Trophoblast cell (in vitro differentiated cells and primary cell): ENCODE results near the gene VPS33B.
A peak's percentile ranks its signal among the peaks of the same experiment; 100 is the strongest.

ENCODE experiments used
- DNase-seq, 2 donors: peaks; one replicate each; pipeline ENCODE4 v3.0.0-alpha.2; 2016
- H2AFZ ChIP-seq: 2 replicates; pipeline ENCODE4 v1.6.1; 2013; ENCODE audit warnings: low read length, moderate library complexity, mild to moderate bottlenecking; ENCODE audit not compliant: insufficient read depth, poor library complexity
- H2AK5ac ChIP-seq: 2 replicates; pipeline ENCODE4 v1.6.1; 2013; ENCODE audit warnings: mild to moderate bottlenecking, low read length
- H2BK120ac ChIP-seq: 2 replicates; pipeline ENCODE4 v1.6.1; 2013; ENCODE audit warnings: low read length, mild to moderate bottlenecking, moderate library complexity; ENCODE audit not compliant: insufficient read depth, poor library complexity
- H2BK12ac ChIP-seq: 2 replicates; pipeline ENCODE4 v1.6.1; 2013; ENCODE audit warnings: mild to moderate bottlenecking, low read length, moderate library complexity
- H2BK5ac ChIP-seq: 2 replicates; pipeline ENCODE4 v1.6.1; 2013; ENCODE audit warnings: low read length, low read depth, moderate library complexity, mild to moderate bottlenecking; ENCODE audit not compliant: poor library complexity
- H3K14ac ChIP-seq: 2 replicates; pipeline ENCODE4 v1.6.1; 2013; ENCODE audit warnings: mild to moderate bottlenecking, low read length
- H3K18ac ChIP-seq: 2 replicates; pipeline ENCODE4 v1.6.1; 2013; ENCODE audit warnings: mild to moderate bottlenecking, low read length
- H3K23ac ChIP-seq: 2 replicates; pipeline ENCODE4 v1.6.1; 2013; ENCODE audit warnings: low read length
- H3K27ac ChIP-seq: 2 replicates; pipeline ENCODE4 v1.5.1; 2013; ENCODE audit warnings: low read depth, mild to moderate bottlenecking, inconsistent platforms, low read length, moderate library complexity
- H3K27me3 ChIP-seq: 2 replicates; pipeline ENCODE4 v1.6.1; 2013; ENCODE audit warnings: inconsistent platforms, mild to moderate bottlenecking, low read length, moderate library complexity; ENCODE audit not compliant: insufficient read depth
- H3K36me3 ChIP-seq, 2 experiments: 1 replicate in 1 of 2; 2 replicates in 1 of 2; pipeline ENCODE4 v1.6.1; 2013; ENCODE audit warnings: low read length in 2 of 2, mild to moderate bottlenecking in 2 of 2, moderate library complexity in 1 of 2; ENCODE audit not compliant: insufficient read depth in 2 of 2, control insufficient read depth in 1 of 2
- H3K4ac ChIP-seq: 2 replicates; pipeline ENCODE4 v1.6.1; 2013; ENCODE audit warnings: low read depth, mild to moderate bottlenecking, low read length, moderate library complexity
- H3K4me1 ChIP-seq, 2 experiments: 1 replicate in 1 of 2; 2 replicates in 1 of 2; pipeline ENCODE4 v1.6.1; 2013; ENCODE audit warnings: low read length in 2 of 2, mild to moderate bottlenecking in 2 of 2, moderate library complexity in 1 of 2; ENCODE audit not compliant: insufficient read depth in 2 of 2, control insufficient read depth in 1 of 2
- H3K4me2 ChIP-seq: 2 replicates; pipeline ENCODE4 v1.6.1; 2013; ENCODE audit warnings: inconsistent platforms, mild to moderate bottlenecking, low read length, moderate library complexity
- H3K4me3 ChIP-seq: 2 replicates; pipeline ENCODE4 v1.5.1; 2013; ENCODE audit warnings: mild to moderate bottlenecking, low read depth, low read length, inconsistent platforms
- H3K79me1 ChIP-seq: one replicate; pipeline ENCODE4 v1.6.1; 2013; ENCODE audit warnings: low read length
- H3K79me2 ChIP-seq: 2 replicates; pipeline ENCODE4 v1.6.1; 2013; ENCODE audit warnings: low read length, mild to moderate bottlenecking; ENCODE audit not compliant: control insufficient read depth, insufficient read depth, poor library complexity
- H3K9ac ChIP-seq: 2 replicates; pipeline ENCODE4 v1.6.1; 2013; ENCODE audit warnings: mild to moderate bottlenecking, low read length
- H3K9me3 ChIP-seq: 2 replicates; pipeline ENCODE4 v1.6.1; 2013; ENCODE audit warnings: low read depth, mild to moderate bottlenecking, control low read depth, inconsistent platforms, low read length; ENCODE audit not compliant: insufficient read depth
- H4K12ac ChIP-seq: 2 replicates; pipeline ENCODE4 v1.6.1; 2013; ENCODE audit warnings: low read depth, mild to moderate bottlenecking, low read length, moderate library complexity
- H4K8ac ChIP-seq: 2 replicates; pipeline ENCODE4 v1.6.1; 2013; ENCODE audit warnings: low read depth, mild to moderate bottlenecking, low read length, moderate library complexity
- H4K91ac ChIP-seq: one replicate; pipeline ENCODE4 v1.6.1; 2013; ENCODE audit warnings: low read depth, mild to moderate bottlenecking, low read length, moderate library complexity
- WGBS: extraction: QIAGEN DNeasy Blood & Tissue Kit; methylation state at CpG from one replicate; pipeline ENCODE4 v1.1.7; 2013; ENCODE audit warnings: missing lambda C conversion rate; ENCODE audit not compliant: insufficient read length, insufficient coverage; ENCODE audit errors: extremely low coverage; 5-methylcytosine and 5-hydroxymethylcytosine counted together

Gene VPS33B

DNA sequence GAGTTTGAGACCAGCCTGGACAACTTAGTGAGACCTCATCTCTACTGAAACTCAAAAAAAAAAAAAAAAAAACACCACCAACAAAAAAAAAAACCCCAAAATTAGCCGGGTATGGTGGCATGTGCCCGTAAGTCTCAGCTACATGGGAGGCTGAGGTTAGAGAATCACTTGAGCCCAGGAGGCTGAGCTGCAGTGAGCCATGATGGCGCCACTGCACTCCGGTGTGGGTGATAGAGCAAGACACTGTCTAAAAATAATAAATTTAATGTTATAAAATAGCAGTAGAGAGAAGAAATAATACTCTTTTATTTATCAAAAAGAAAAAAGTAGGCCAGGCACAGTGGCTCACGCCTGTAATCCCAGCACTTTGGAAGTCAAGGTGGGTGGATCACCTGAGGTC lies 50.3 kb downstream of the VPS33B start:
- no peak overlapping the region for H4K12ac ChIP-seq
- H3K4me3 ChIP-seq: no peak overlapping the region
- H4K91ac ChIP-seq: no peak overlapping the region
- H3K79me2 ChIP-seq: no peaks in the 10 kb centered on the region
- H3K14ac ChIP-seq: no peak overlapping the region
- no peak overlapping the region for H3K18ac ChIP-seq
- WGBS: no CpG with 5 or more reads among the region's 5 CpGs
- no peak overlapping the region for H2BK5ac ChIP-seq
- no peak overlapping the region for H3K4ac ChIP-seq
- H3K36me3 ChIP-seq: peaks cover 43 to 77% of the 10 kb centered on the region in 2 experiments
- H3K4me1 ChIP-seq: no peaks in the 10 kb centered on the region
- no peaks in the 10 kb centered on the region for H3K79me1 ChIP-seq
- DNase-seq: no peak
- H3K23ac ChIP-seq: no peak overlapping the region
- no peak overlapping the region for H3K9ac ChIP-seq
- no peak overlapping the region for H2AK5ac ChIP-seq
- H3K9me3 ChIP-seq: peaks cover 1% of the 10 kb centered on the region
- no peak overlapping the region for H2BK12ac ChIP-seq
- H4K8ac ChIP-seq: no peak overlapping the region
- H3K27ac ChIP-seq: no peak overlapping the region
- H3K4me2 ChIP-seq: no peak overlapping the region
- H2BK120ac ChIP-seq: no peak overlapping the region
- no peak overlapping the region for H2AFZ ChIP-seq
- H3K27me3 ChIP-seq: no peaks in the 10 kb centered on the region

DNA sequence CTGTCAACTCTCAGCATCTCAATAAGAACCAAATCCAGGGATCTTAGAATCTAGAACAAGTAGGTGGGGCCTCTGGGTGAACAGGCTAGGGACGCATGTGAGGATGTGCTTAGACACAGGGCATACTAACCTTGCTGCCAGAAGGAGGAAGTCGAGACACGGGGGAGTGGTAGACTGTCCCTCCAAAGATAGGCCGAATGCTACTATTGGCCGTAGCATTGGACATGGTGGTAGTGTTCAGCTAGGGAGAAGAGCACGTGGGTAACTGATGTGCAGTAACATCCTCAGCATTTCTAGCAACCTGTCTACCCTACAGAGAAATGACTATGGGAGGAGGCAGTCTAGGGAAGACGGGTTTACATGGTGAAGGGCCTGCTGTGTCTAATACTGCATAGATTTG lies 52.1 kb downstream of the VPS33B start:
- Histone ChIP-seq H2BK5ac (no peak overlapping the region), H3K79me1 (no peaks in the 10 kb centered on the region), H3K4ac (no peak overlapping the region), H3K23ac (no peak overlapping the region), H3K27ac (no peak overlapping the region), H2AFZ (no peak overlapping the region), H3K4me1 (no peaks in the 10 kb centered on the region), H3K18ac (no peak overlapping the region), H3K36me3 (peaks cover 40 to 77% of the 10 kb centered on the region in 2 experiments), H2AK5ac (no peak overlapping the region), H2BK12ac (no peak overlapping the region), H4K12ac (no peak overlapping the region), H4K91ac (no peak overlapping the region), H2BK120ac (no peak overlapping the region), H3K79me2 (no peaks in the 10 kb centered on the region), H3K4me3 (no peak overlapping the region), H3K4me2 (no peak overlapping the region), H4K8ac (no peak overlapping the region), H3K14ac (no peak overlapping the region), H3K9ac (no peak overlapping the region), H3K9me3 (peaks cover 4% of the 10 kb centered on the region), H3K27me3 (no peaks in the 10 kb centered on the region)
- no CpG with 5 or more reads among the region's 7 CpGs for WGBS
- no peak for DNase-seq

DNA sequence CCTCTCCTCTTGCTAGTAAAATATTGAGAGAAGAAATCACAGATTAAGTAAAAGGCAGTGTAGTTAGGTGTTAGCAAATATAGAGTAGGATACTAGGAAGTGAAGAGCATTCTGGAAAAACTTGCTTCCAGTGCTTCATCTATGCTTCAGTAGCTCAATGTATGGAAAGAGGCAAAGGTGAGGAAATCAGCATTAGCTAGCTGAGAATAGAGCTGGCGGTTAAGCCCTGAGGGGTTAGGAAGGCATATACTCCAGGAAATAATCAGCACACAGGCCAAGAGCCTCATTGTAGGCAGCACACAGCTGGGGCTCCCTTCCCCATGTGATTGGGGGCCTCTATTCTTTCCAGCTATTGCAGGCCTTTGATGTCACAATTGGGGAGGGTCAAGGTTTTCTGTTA lies 54.0 kb downstream of the VPS33B start:
- no peak overlapping the region for H3K14ac ChIP-seq
- no peak overlapping the region for H2AK5ac ChIP-seq
- H3K36me3 ChIP-seq: peaks cover 35 to 63% of the 10 kb centered on the region in 2 experiments
- H2BK5ac ChIP-seq: no peak overlapping the region
- H4K91ac ChIP-seq: no peak overlapping the region
- no peak overlapping the region for H3K9ac ChIP-seq
- H3K79me2 ChIP-seq: no peaks in the 10 kb centered on the region
- H3K27ac ChIP-seq: no peak overlapping the region
- H2BK12ac ChIP-seq: no peak overlapping the region
- H3K18ac ChIP-seq: no peak overlapping the region
- no peaks in the 10 kb centered on the region for H3K4me1 ChIP-seq
- peak in 1 of 2 donors; percentile 26 for DNase-seq
- H4K8ac ChIP-seq: no peak overlapping the region
- no peak overlapping the region for H3K23ac ChIP-seq
- no peak overlapping the region for H3K4me2 ChIP-seq
- no CpG with 5 or more reads among the region's 1 CpG for WGBS
- no peaks in the 10 kb centered on the region for H3K27me3 ChIP-seq
- H2BK120ac ChIP-seq: no peak overlapping the region
- no peak overlapping the region for H2AFZ ChIP-seq
- H3K4me3 ChIP-seq: no peak overlapping the region
- H3K9me3 ChIP-seq: peaks cover 4% of the 10 kb centered on the region
- H3K79me1 ChIP-seq: no peaks in the 10 kb centered on the region
- no peak overlapping the region for H3K4ac ChIP-seq
- H4K12ac ChIP-seq: no peak overlapping the region

DNA sequence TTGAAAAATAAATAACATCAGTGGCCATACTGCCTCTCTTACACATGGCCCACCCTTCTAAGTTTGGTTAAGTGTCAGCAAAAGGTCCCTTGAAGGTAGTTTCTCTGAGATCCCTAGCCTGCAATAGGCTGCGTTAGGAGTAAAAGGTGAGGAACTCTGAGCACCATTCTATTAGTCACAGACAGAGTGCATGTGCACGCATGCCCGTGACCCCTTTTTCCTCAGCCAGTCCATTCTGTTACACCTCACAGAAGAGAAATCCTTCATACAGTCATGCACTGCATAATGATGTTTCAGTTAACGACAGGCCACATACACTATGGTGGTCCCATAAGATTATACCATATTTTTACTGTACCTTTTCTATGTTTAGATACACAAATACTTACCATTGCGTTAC lies 55.2 kb downstream of the VPS33B start:
- H2BK12ac ChIP-seq: no peak overlapping the region
- no peak overlapping the region for H3K4me3 ChIP-seq
- H2AK5ac ChIP-seq: no peak overlapping the region
- no peak overlapping the region for H4K12ac ChIP-seq
- H3K4me1 ChIP-seq: no peaks in the 10 kb centered on the region
- H3K4ac ChIP-seq: no peak overlapping the region
- no peak overlapping the region for H3K14ac ChIP-seq
- no CpG with 5 or more reads among the region's 5 CpGs for WGBS
- H4K8ac ChIP-seq: no peak overlapping the region
- no peak overlapping the region for H3K27ac ChIP-seq
- peaks cover 4% of the 10 kb centered on the region for H3K9me3 ChIP-seq
- no peak overlapping the region for H3K4me2 ChIP-seq
- DNase-seq: no peak
- H2BK120ac ChIP-seq: no peak overlapping the region
- H3K27me3 ChIP-seq: no peaks in the 10 kb centered on the region
- no peak overlapping the region for H3K18ac ChIP-seq
- H2AFZ ChIP-seq: no peak overlapping the region
- H3K79me2 ChIP-seq: no peaks in the 10 kb centered on the region
- no peak overlapping the region for H2BK5ac ChIP-seq
- H4K91ac ChIP-seq: no peak overlapping the region
- peaks cover 30 to 52% of the 10 kb centered on the region in 2 experiments for H3K36me3 ChIP-seq
- H3K23ac ChIP-seq: no peak overlapping the region
- no peak overlapping the region for H3K9ac ChIP-seq
- H3K79me1 ChIP-seq: no peaks in the 10 kb centered on the region
